Adrenal gland (tissue), 12 donors: ENCODE measurements around the gene SLC4A5. TPM values are rescaled to one million over a fixed set of nuclear protein-coding genes. Genes with fewer than 3 reads are reported as not detected.

Source experiments
- DNase-seq, 7 donors: peaks; one replicate each; pipeline ENCODE4 v3.0.0-alpha.2; 2019 to 2020
- H3K27ac ChIP-seq, 5 donors: fragments of 200-600 bp; sonication (generic) in 4 of 5; 1 replicate in 3 of 5; 2 replicates in 2 of 5; pipeline versions ENCODE4 v1.5.1 to v1.8.0; 2016 to 2020; ENCODE audit warnings: mild to moderate bottlenecking in 1 of 5
- H3K27me3 ChIP-seq: fragments of 200-600 bp; 2 replicates; pipeline ENCODE4 v1.8.0; 2021
- H3K36me3 ChIP-seq, 2 donors: fragments of 200-600 bp; replicated peaks in 1 of 2; 1 replicate in 1 of 2; 2 replicates in 1 of 2; pipeline versions ENCODE4 v1.5.1 to v1.8.0; 2018 to 2022
- H3K4me1 ChIP-seq, 2 donors: fragments of 200-600 bp; replicated peaks in 1 of 2; 1 replicate in 1 of 2; 2 replicates in 1 of 2; pipeline versions ENCODE4 v1.5.1 to v1.8.0; 2018 to 2021
- H3K4me3 ChIP-seq, 4 donors: fragments of 200-600 bp; sonication (generic) in 3 of 4; one replicate each; pipeline ENCODE4 v1.5.1; 2016 to 2018
- H3K9me3 ChIP-seq, 3 donors: fragments of 200-600 bp; sonication (generic) in 1 of 3; replicated peaks in 1 of 3; 1 replicate in 2 of 3; 2 replicates in 1 of 3; pipeline versions ENCODE4 v1.5.1 to v1.8.0; 2016 to 2021
- CTCF ChIP-seq, 6 experiments: fragments of 450-650 bp in 4 of 6; fragments of 200-600 bp in 2 of 6; sonication (generic) in 1 of 6; IDR thresholded peaks; 1 replicate in 5 of 6; 2 replicates in 1 of 6; pipeline versions ENCODE4 v1.5.1 to v1.8.0; 2016 to 2021; ENCODE audit warnings: antibody characterized with exemption in 6 of 6, mild to moderate bottlenecking in 2 of 6, moderate library complexity in 1 of 6
- POLR2A ChIP-seq, 2 donors: fragments of 450-650 bp; IDR thresholded peaks; one replicate each; pipeline ENCODE4 v1.6.1; 2017; ENCODE audit warnings: antibody characterized with exemption in 2 of 2, mild to moderate bottlenecking in 2 of 2, moderate library complexity in 1 of 2
- WGBS, 4 donors: extraction: QIAGEN DNeasy Blood & Tissue Kit in 2 of 4; methylation state at CpG; one replicate each; pipeline versions ENCODE4 v1.1.5 to v1.1.7; 2013 to 2017; 5-methylcytosine and 5-hydroxymethylcytosine counted together
- intact Hi-C, 2 donors: fragments of 100-400 bp; cut with DNase I; formaldehyde crosslinking; loops; one replicate each; pipeline versions ENCODE4 v1.14.1 to v1.15.0; 2022 to 2023
- polyA plus RNA-seq, 3 donors: library from polyadenylated mRNA; stranded (reverse); fragments of 200-250 nt in 2 of 3; fragments of 350-450 nt in 1 of 3; fragmentation: Illumina TruSeq in 1 of 3; extraction: RNeasy Lipid Tissue Mini Kit (QIAGEN cat#74804) in 1 of 3; gene quantifications; one replicate each; pipeline ENCODE4 v1.2.3, GENCODE V29; 2013 to 2014
- total RNA-seq, 9 donors: library from RNA; depleted of rRNA in 4 of 9; stranded (reverse); fragments of >200 nt in 4 of 9; fragments of 120-200 nt in 1 of 9; fragmentation: NEBNext Ultra II Directional in 1 of 9; extraction: Animal tissue kit (Norgen Biotek cat#: 25700) in 1 of 9; gene quantifications; one replicate each; pipeline versions ENCODE4 v1.1.0 to v1.2.4, GENCODE V29; 2013 to 2023
- donor health status: healthy with polysubstance abuse.
- donor health status: Bipolar disorder and iron deficiency.
- donor health status: DM: yes; HTN: yes; CAD: no.
- donor health status: DM: no; HTN: no; CAD: no.
- donor health status: DM: no; HTN: no; CAD: no.
- donor health status: DM: yes; HTN: yes; CAD: no.

SLC4A5 gene
- total and polyA plus RNA-seq, 12 donors = 0.14 to 2.7 (median 0.74) TPM; not detected in 1

GRCh38 chr2:74301262-74301661, 42.0 kb downstream of the SLC4A5 start:
- intact Hi-C loops = no loop called here
- no peak overlapping the region for H3K4me3 ChIP-seq

GRCh38 chr2:74300506-74300905, 42.7 kb downstream of the SLC4A5 start:
- H3K27me3 ChIP-seq = no peaks in the 10 kb centered on the region
- H3K4me3 ChIP-seq = no peak overlapping the region
- no peaks in the 10 kb centered on the region for H3K4me1 ChIP-seq
- 81 to 92% (median 89%) methylated on average over 2 of the region's 2 CpGs for WGBS, 4 donors
- no peaks in the 10 kb centered on the region for H3K9me3 ChIP-seq
- H3K36me3 ChIP-seq = no peaks in the 10 kb centered on the region
- TF ChIP-seq POLR2A (IDR thresholded peaks at IDR 0.05) = no peak
- TF ChIP-seq CTCF (IDR thresholded peaks at IDR 0.05) = no peak
- no peak for DNase-seq
- intact Hi-C loops = no loop called here
- H3K27ac ChIP-seq = no peak overlapping the region

More at GRCh38 chr2:74301262-74301661, 42.0 kb downstream of the SLC4A5 start:
- H3K27ac ChIP-seq = no peak overlapping the region
- no peaks in the 10 kb centered on the region for H3K27me3 ChIP-seq
- no peak for DNase-seq
- no peaks in the 10 kb centered on the region for H3K9me3 ChIP-seq
- no peaks in the 10 kb centered on the region for H3K36me3 ChIP-seq
- TF ChIP-seq CTCF (IDR thresholded peaks at IDR 0.05) = no peak
- TF ChIP-seq POLR2A (IDR thresholded peaks at IDR 0.05) = no peak
- WGBS, 4 donors = 92 to 95% (median 94%) methylated on average over 1 of the region's 1 CpG
- H3K4me1 ChIP-seq = no peaks in the 10 kb centered on the region

- H3K4me1 ChIP-seq = no peaks in the 10 kb centered on the region
- TF ChIP-seq POLR2A (IDR thresholded peaks at IDR 0.05) (no peak), CTCF (IDR thresholded peaks at IDR 0.05) (no peak)
- H3K27ac ChIP-seq = no peak overlapping the region
- 81 to 95% (median 87%) methylated on average over 1 of the region's 1 CpG for WGBS, 4 donors
- no peaks in the 10 kb centered on the region for H3K27me3 ChIP-seq
- DNase-seq = no peak
- H3K4me3 ChIP-seq = no peak overlapping the region
- intact Hi-C loops = no loop called here
- no peaks in the 10 kb centered on the region for H3K9me3 ChIP-seq
- no peaks in the 10 kb centered on the region for H3K36me3 ChIP-seq
These were observed 45.3 kb downstream of the SLC4A5 start for GRCh38 chr2:74297950-74298349.

- H3K27ac ChIP-seq = no peak overlapping the region
- no peaks in the 10 kb centered on the region for H3K27me3 ChIP-seq
- TF ChIP-seq CTCF (IDR thresholded peaks at IDR 0.05) = no peak
- no peak for TF ChIP-seq POLR2A (IDR thresholded peaks at IDR 0.05)
- no peak overlapping the region for H3K4me3 ChIP-seq
- DNase-seq = no peak
- intact Hi-C loops = no loop called here
- no peaks in the 10 kb centered on the region for H3K9me3 ChIP-seq
- H3K4me1 ChIP-seq = no peaks in the 10 kb centered on the region
- H3K36me3 ChIP-seq = no peaks in the 10 kb centered on the region
These were observed 45.8 kb downstream of the SLC4A5 start for GRCh38 chr2:74297391-74297790.
